ENCODE data around the gene ASCC3. TPM values are rescaled to one million over a fixed set of nuclear protein-coding genes. Genes with fewer than 3 reads are reported as not detected.

The ASCC3 gene
- total RNA-seq, 1 experiment from 2014 or later, result 40.5 TPM

- TF ChIP-seq CTCF (IDR thresholded peaks at IDR 0.05 in 2 of 3, conservative IDR thresholded peaks at IDR 0.05 in 1 of 3; ENCODE audit: borderline replicate concordance in 1 of 3, insufficient read depth in 1 of 3, low read depth in 2 of 3, low read length in 2 of 3), result no peak
Measured at GRCh38 chr6:100925749-100926148, 44.6 kb upstream of the ASCC3 start (continued).

- no peak for DNase-seq (ENCODE audit: low read depth, low spot score)
- no peak for TF ChIP-seq EZH2 (IDR thresholded peaks at IDR 0.05)
- no peak for TF ChIP-seq FOSL1 (IDR thresholded peaks at IDR 0.05; ENCODE audit: low read depth)
- no peak for TF ChIP-seq MAX (IDR thresholded peaks at IDR 0.05)
- no peak for TF ChIP-seq ELF1 (IDR thresholded peaks at IDR 0.05; ENCODE audit: borderline replicate concordance, low read depth)
- TF ChIP-seq JUND (IDR thresholded peaks at IDR 0.05), result no peak
- TF ChIP-seq CTCF (IDR thresholded peaks at IDR 0.05 in 2 of 3, conservative IDR thresholded peaks at IDR 0.05 in 1 of 3; ENCODE audit: borderline replicate concordance in 1 of 3, insufficient read depth in 1 of 3, low read depth in 2 of 3, low read length in 2 of 3), result no peak
- TF ChIP-seq ATF3 (IDR thresholded peaks at IDR 0.05), result no peak
- TF ChIP-seq SIN3A (IDR thresholded peaks at IDR 0.05; ENCODE audit: low read depth), result no peak
- TF ChIP-seq ZFX (IDR thresholded peaks at IDR 0.05), result no peak
- no peak for TF ChIP-seq CBX3 (IDR thresholded peaks at IDR 0.05; ENCODE audit: low read depth)
- no peak for TF ChIP-seq CEBPB (IDR thresholded peaks at IDR 0.05; ENCODE audit: low read depth)
- TF ChIP-seq SP1 (IDR thresholded peaks at IDR 0.05; ENCODE audit: low read depth), result no peak
- no peak for TF ChIP-seq ZBTB33 (IDR thresholded peaks at IDR 0.05; ENCODE audit: extremely low read depth, insufficient replicate concordance, low read length)
- no peak for TF ChIP-seq EZH2phosphoT487 (IDR thresholded peaks at IDR 0.05; ENCODE audit: borderline replicate concordance)
- no peak for TF ChIP-seq YY1 (IDR thresholded peaks at IDR 0.05; ENCODE audit: extremely low read depth, insufficient replicate concordance, low read depth, low read length)
- TF ChIP-seq ZNF274 (IDR thresholded peaks at IDR 0.05; ENCODE audit: low read depth, low read length), result no peak
- TF ChIP-seq POLR2AphosphoS5 (IDR thresholded peaks at IDR 0.05; ENCODE audit: low read depth, low read length), result no peak
- TF ChIP-seq RAD21 (IDR thresholded peaks at IDR 0.05; ENCODE audit: low read depth), result no peak
- no peak for TF ChIP-seq TCF7L2 (IDR thresholded peaks at IDR 0.05; ENCODE audit: borderline replicate concordance, extremely low read depth, insufficient read depth, insufficient read length)
Measured at GRCh38 chr6:100924534-100925227, 43.6 kb upstream of the ASCC3 start.

More at GRCh38 chr6:100924534-100925227, 43.6 kb upstream of the ASCC3 start:
- Histone ChIP-seq H3K27me3 (ENCODE audit: insufficient read depth, low read length) (no peaks in the 10 kb centered on the region), H3K27ac (ENCODE audit: low read depth, low read length) (no peak overlapping the region), H3K36me3 (ENCODE audit: control insufficient read depth in 1 of 2, insufficient read depth in 2 of 2, low read length in 2 of 2) (no peaks in the 10 kb centered on the region), H3K4me2 (ENCODE audit: low read length) (no peak overlapping the region), H3K9ac (ENCODE audit: low read length) (no peak overlapping the region), H3K9me2 (ENCODE audit: insufficient read depth) (no peaks in the 10 kb centered on the region), H2AFZ (ENCODE audit: low read depth, low read length, poor library complexity, severe bottlenecking) (no peak overlapping the region), H3K79me2 (ENCODE audit: insufficient read depth, low read length) (no peaks in the 10 kb centered on the region), H3K9me3 (ENCODE audit: control insufficient read depth in 1 of 2, insufficient read depth in 1 of 2, low read depth in 1 of 2, low read length in 2 of 2) (no peaks in the 10 kb centered on the region), H3K4me1 (ENCODE audit: control insufficient read depth in 1 of 2, insufficient read depth in 2 of 2, low read length in 2 of 2) (no peaks in the 10 kb centered on the region), H3K4me3 (replicated peaks in 1 of 2; ENCODE audit: low read depth in 1 of 2, low read length in 2 of 2) (no peak overlapping the region), H4K20me1 (ENCODE audit: insufficient read depth) (no peaks in the 10 kb centered on the region)
- ChIA-PET RAD21 (ENCODE audit: low non-redundant PET in 1 of 2, low total read pairs in 2 of 2, uncharacterized antibody in 2 of 2, unreplicated experiment in 2 of 2) (no interaction called here), POLR2A (no interaction called here), CTCF (no interaction called here)
- no peak for ATAC-seq
- intact Hi-C loops (cut with micrococcal nuclease), result no loop called here
- BruUV-seq (replicated peaks), result no TSS peak

Measured in HCT116 (cell line).